GM23338 (cell line): ENCODE data around the gene FAM181B. TPM values are rescaled to one million over a fixed set of nuclear protein-coding genes. Genes with fewer than 3 reads are reported as not detected.

Experiments
- ATAC-seq: fragments of 200-7000 bp; cut with Tn5 transposase; 3 replicates; pipeline ENCODE4 v1.9.1; 2020
- DNase-seq: peaks from one replicate; pipeline ENCODE4 v3.0.0-alpha.2; 2015; ENCODE audit warnings: low spot score
- H2AFZ ChIP-seq: fragments of 200-600 bp; sonication (generic); 2 replicates; pipeline ENCODE4 v1.8.0; 2016; ENCODE audit warnings: antibody characterized with exemption, mild to moderate bottlenecking, moderate library complexity
- H3F3A ChIP-seq: fragments of 200-600 bp; sonication (generic); replicated peaks from 2 replicates; pipeline ENCODE4 v1.8.0; 2017; ENCODE audit warnings: antibody characterized with exemption, mixed run types, low read depth
- H3K27ac ChIP-seq: fragments of 200-600 bp; sonication (generic); 2 replicates; pipeline ENCODE4 v1.6.1; 2016; ENCODE audit warnings: low read depth
- H3K27me3 ChIP-seq: fragments of 200-600 bp; sonication (generic); 2 replicates; pipeline ENCODE4 v1.8.0; 2016; ENCODE audit warnings: mild to moderate bottlenecking, mixed run types, moderate library complexity; ENCODE audit not compliant: insufficient read depth
- H3K36me3 ChIP-seq: fragments of 200-600 bp; sonication (generic); 2 replicates; pipeline ENCODE4 v1.8.0; 2016; ENCODE audit warnings: mild to moderate bottlenecking; ENCODE audit not compliant: insufficient read depth
- H3K4me1 ChIP-seq: fragments of 200-600 bp; sonication (generic); 2 replicates; pipeline ENCODE4 v1.8.0; 2016; ENCODE audit warnings: mild to moderate bottlenecking, moderate library complexity; ENCODE audit not compliant: insufficient read depth
- H3K4me2 ChIP-seq: fragments of 200-600 bp; sonication (generic); 2 replicates; pipeline ENCODE4 v1.7.1; 2017; ENCODE audit warnings: mixed run types
- H3K4me3 ChIP-seq: fragments of 200-600 bp; sonication (generic); 2 replicates; pipeline ENCODE4 v1.6.1; 2016; ENCODE audit warnings: mixed run types
- H3K79me2 ChIP-seq: fragments of 200-600 bp; sonication (generic); replicated peaks from 2 replicates; pipeline ENCODE4 v1.8.0; 2017; ENCODE audit warnings: mild to moderate bottlenecking; ENCODE audit not compliant: insufficient read depth
- H3K9me2 ChIP-seq: fragments of 200-600 bp; sonication (generic); 2 replicates; pipeline ENCODE4 v1.8.0; 2017; ENCODE audit not compliant: insufficient read depth
- H4K20me1 ChIP-seq: fragments of 200-600 bp; sonication (generic); replicated peaks from 2 replicates; pipeline ENCODE4 v1.8.0; 2017; ENCODE audit warnings: mild to moderate bottlenecking; ENCODE audit not compliant: insufficient read depth
- H3K27ac Mint-ChIP-seq: 2 replicates; pipeline ENCODE4 v1.8.0; 2020; ENCODE audit warnings: inconsistent platforms, mild to moderate bottlenecking, moderate library complexity, mixed read lengths
- H3K27me3 Mint-ChIP-seq: 3 replicates; pipeline ENCODE4 v1.8.0; 2022; ENCODE audit warnings: low read depth, mild to moderate bottlenecking, moderate library complexity, mixed read lengths, inconsistent platforms; ENCODE audit not compliant: insufficient read depth, poor library complexity
- H3K36me3 Mint-ChIP-seq: 3 replicates; pipeline ENCODE4 v1.8.0; 2021; ENCODE audit warnings: low read depth, mild to moderate bottlenecking, inconsistent platforms, moderate library complexity, mixed read lengths
- H3K4me1 Mint-ChIP-seq: 3 replicates; pipeline ENCODE4 v1.8.0; 2020; ENCODE audit warnings: mild to moderate bottlenecking, inconsistent platforms, mixed read lengths
- H3K4me3 Mint-ChIP-seq: 3 replicates; pipeline ENCODE4 v1.8.0; 2021; ENCODE audit warnings: moderate library complexity, mild to moderate bottlenecking, inconsistent platforms, mixed read lengths
- H3K9me3 Mint-ChIP-seq: 3 replicates; pipeline ENCODE4 v1.8.0; 2020; ENCODE audit warnings: moderate library complexity, mild to moderate bottlenecking, inconsistent platforms, mixed read lengths
- STAT1 ChIP-seq: IDR thresholded peaks from one replicate; pipeline ENCODE4 v1.6.1; 2016; ENCODE audit warnings: antibody characterized with exemption; ENCODE audit not compliant: unreplicated experiment
- ZNF462 ChIP-seq: fragments of 250-450 bp; sonication (Bioruptor Pico); IDR thresholded peaks from 2 replicates; pipeline ENCODE4 v1.5.0; 2020; ENCODE audit warnings: mild to moderate bottlenecking, moderate library complexity
- polyA plus RNA-seq: library from polyadenylated mRNA; unstranded; fragments of >200 nt; fragmentation: Nextera tagmentation; extraction: Ambion mirVana; gene quantifications from 2 replicates; pipeline ENCODE4 v1.2.1, GENCODE V29; 2016
- total RNA-seq: library from RNA; depleted of rRNA; stranded (reverse); fragments of >200 nt; shearing (Covaris generic); gene quantifications from 2 replicates; pipeline ENCODE4 v1.2.3, GENCODE V29; 2014
- TF ChIP-seq, protein P1 (sequence below), 2 experiments: fragments of 200-600 bp in 1 of 2; sonication (generic) in 1 of 2; conservative IDR thresholded peaks; 2 replicates each; pipeline versions ENCODE4 v1.5.1 to v1.6.1; 2016 to 2017; ENCODE audit warnings: antibody characterized with exemption in 2 of 2, low read depth in 2 of 2, mild to moderate bottlenecking in 2 of 2, moderate library complexity in 1 of 2

Gene FAM181B
- total and polyA plus RNA-seq, 2 experiments from 2014 or later: 0.36 to 0.87 TPM

DNA sequence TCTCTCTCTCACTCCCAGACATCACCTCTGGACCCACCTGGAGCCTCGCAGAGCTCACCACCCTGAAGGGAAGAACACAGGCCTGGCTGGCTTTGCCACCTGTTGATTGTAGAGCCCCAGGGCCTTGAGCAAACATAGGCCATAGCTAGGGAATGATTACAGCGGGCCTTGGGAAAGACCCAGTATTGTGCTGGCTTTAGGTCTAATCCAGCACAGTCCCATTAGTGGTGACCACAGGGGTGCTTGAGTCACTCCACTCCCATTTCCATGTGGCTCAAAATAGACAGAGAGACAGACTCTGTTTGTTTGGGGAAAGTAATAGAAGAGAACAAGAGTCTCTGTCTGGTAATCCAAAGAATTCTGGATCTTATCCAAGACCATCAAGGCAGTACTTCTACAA, 42.7 kb upstream of the FAM181B start (continued):
- TF ChIP-seq ZNF462: no peak

DNA sequence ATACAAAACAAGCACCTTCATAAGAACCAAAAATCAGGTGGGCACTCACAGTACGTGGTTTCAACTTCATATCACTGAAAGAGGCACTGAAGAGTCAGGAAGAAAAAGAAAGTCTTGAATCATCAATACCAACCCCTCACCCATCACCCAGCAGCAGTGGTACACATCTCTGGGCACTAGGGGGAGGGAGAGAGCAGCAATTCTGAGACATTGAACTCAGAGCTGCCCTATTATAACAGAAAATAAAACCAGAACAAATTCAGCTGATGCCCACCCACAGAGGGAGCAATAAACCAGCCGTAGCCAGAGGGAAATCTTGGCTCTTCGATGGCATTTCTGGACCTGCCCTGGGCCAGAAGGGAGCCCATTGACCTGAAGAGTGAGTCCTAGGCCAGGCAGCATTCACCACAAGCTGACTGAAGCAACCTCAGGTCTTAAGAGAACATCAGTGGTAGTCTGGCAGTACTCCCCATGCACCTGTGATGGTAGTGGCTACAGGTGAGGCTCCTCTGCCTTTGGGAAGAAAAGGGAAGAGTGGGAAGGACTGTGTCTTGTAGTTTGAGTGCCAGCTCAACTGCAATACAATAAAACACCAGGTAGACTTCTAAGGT, 42.2 kb upstream of the FAM181B start:
- no peaks in the 10 kb centered on the region for H3F3A ChIP-seq
- Mint-ChIP-seq H3K9me3 (no peaks in the 10 kb centered on the region), H3K4me3 (no peak overlapping the region), H3K4me1 (no peaks in the 10 kb centered on the region), H3K36me3 (no peaks in the 10 kb centered on the region), H3K27me3 (no peaks in the 10 kb centered on the region), H3K27ac (no peak overlapping the region)
- H3K27ac ChIP-seq: no peak overlapping the region
- peak overlapping the region; percentile 40; the same call in 1 of the 2 replicates for H2AFZ ChIP-seq
- H3K27me3 ChIP-seq: no peaks in the 10 kb centered on the region
- no peaks in the 10 kb centered on the region for H3K4me1 ChIP-seq
- peak; percentile 99 for ATAC-seq
- no peaks in the 10 kb centered on the region for H3K36me3 ChIP-seq
- H3K9me2 ChIP-seq: no peaks in the 10 kb centered on the region
- peak; percentile 81 for DNase-seq
- no peaks in the 10 kb centered on the region for H3K79me2 ChIP-seq
- H4K20me1 ChIP-seq: no peaks in the 10 kb centered on the region
- H3K4me3 ChIP-seq: no peak overlapping the region
- H3K4me2 ChIP-seq: no peak overlapping the region
- no peak for TF ChIP-seq STAT1
- TF ChIP-seq, protein P1, sequence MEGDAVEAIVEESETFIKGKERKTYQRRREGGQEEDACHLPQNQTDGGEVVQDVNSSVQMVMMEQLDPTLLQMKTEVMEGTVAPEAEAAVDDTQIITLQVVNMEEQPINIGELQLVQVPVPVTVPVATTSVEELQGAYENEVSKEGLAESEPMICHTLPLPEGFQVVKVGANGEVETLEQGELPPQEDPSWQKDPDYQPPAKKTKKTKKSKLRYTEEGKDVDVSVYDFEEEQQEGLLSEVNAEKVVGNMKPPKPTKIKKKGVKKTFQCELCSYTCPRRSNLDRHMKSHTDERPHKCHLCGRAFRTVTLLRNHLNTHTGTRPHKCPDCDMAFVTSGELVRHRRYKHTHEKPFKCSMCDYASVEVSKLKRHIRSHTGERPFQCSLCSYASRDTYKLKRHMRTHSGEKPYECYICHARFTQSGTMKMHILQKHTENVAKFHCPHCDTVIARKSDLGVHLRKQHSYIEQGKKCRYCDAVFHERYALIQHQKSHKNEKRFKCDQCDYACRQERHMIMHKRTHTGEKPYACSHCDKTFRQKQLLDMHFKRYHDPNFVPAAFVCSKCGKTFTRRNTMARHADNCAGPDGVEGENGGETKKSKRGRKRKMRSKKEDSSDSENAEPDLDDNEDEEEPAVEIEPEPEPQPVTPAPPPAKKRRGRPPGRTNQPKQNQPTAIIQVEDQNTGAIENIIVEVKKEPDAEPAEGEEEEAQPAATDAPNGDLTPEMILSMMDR (conservative IDR thresholded peaks at IDR 0.05; ENCODE audit: low read depth in 2 of 2): peak; percentile 84 to 88
